ENCODE results near the gene NTRK3.

The NTRK3 gene

GRCh38 chr15:87818756-87819155, 437.8 kb downstream of the NTRK3 start:
- no peak for DNase-seq (ENCODE audit: low read depth)

- no peak for DNase-seq (ENCODE audit: low read depth)
These were observed 439.0 kb downstream of the NTRK3 start for GRCh38 chr15:87817553-87817952.

- no peak for DNase-seq (ENCODE audit: low read depth)
These were observed 439.7 kb downstream of the NTRK3 start for GRCh38 chr15:87816811-87817210.

- DNase-seq (ENCODE audit: low read depth): no peak
These were observed 440.5 kb downstream of the NTRK3 start for GRCh38 chr15:87816016-87816415.
